GM23248 (cell line): ENCODE results near the gene PTCH1.

Source experiments
- EZH2 ChIP-seq: fragments of 200-600 bp; sonication (generic); IDR thresholded peaks from 2 replicates; pipeline ENCODE4 v1.6.1; 2018; ENCODE audit warnings: antibody characterized with exemption, mild to moderate bottlenecking; ENCODE audit not compliant: insufficient read depth, poor library complexity, severe bottlenecking
- EZH2phosphoT487 ChIP-seq: fragments of 200-600 bp; sonication (generic); IDR thresholded peaks from 2 replicates; pipeline ENCODE4 v1.6.1; 2018; ENCODE audit warnings: antibody characterized with exemption, moderate library complexity, mild to moderate bottlenecking, low read depth; ENCODE audit not compliant: insufficient read depth

DNA sequence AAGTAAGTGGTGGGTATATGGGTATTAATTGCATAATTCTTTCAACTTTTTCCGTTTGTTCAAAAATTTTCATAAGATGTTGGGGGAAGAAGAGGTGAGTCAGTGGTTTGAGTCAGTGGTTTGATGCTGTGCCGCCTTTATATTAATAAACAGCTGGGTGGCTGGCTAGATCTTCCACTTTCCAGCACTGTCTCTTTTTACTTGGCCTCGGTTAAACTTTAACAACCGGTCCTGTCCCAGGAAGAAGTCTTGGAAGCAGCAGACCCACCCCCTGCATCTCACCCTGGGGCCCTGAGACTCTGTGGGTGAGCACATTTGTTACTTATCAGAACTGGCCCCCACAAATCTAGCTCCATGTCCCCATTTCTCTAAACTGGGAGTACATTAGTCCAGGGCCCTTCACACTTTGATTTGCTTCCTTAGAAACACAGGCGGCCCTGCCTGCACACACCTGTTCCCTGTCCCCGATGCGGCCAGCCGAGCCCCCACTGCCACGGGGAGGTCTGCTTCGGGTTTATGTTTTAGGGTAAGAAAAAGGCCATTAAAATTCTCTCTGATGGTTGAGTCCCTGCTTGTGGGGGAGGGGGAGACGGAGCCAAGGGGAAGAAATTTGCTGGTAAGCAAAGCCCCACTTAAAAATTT, 90.7 kb downstream of the PTCH1 start:
- TF ChIP-seq EZH2phosphoT487 (no peak), EZH2 (no peak)
